GM18870 (cell line): ENCODE results near the gene ITPR3.

Source experiments
- ATAC-seq: cut with Tn5 transposase; IDR thresholded peaks from one replicate; pipeline ENCODE4 v1.9.1; 2021; ENCODE audit warnings: moderate library complexity; ENCODE audit not compliant: unreplicated experiment

The ITPR3 gene

DNA sequence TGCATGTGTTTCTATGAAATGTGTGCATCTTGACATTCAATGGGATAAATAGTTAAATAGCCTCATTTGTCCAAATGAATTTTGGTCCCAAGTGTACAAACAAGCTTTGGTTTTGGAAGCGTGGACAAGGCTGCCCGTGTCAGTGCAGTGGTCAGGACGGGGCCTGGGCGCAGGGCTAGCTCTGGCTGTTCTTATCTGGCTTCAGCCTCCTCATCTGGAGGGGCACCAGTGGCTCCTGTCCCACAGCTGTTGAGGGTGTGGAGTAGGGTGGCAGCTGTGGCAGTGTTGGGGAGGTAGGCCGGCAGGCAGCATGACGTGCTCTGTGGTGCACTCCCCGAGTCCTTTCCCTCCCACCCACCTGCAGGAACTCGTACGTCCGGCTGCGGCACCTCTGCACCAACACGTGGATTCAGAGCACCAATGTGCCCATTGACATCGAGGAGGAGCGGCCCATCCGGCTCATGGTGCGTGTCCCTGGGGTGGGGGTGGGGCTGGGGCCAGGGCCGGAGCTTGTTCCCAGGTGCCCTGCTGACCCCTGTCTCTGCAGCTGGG lies 43.5 kb downstream of the ITPR3 start:
- ATAC-seq = no peak

GRCh38 chr6:33665957-33666356 lies 44.8 kb downstream of the ITPR3 start:
- no peak for ATAC-seq

DNA sequence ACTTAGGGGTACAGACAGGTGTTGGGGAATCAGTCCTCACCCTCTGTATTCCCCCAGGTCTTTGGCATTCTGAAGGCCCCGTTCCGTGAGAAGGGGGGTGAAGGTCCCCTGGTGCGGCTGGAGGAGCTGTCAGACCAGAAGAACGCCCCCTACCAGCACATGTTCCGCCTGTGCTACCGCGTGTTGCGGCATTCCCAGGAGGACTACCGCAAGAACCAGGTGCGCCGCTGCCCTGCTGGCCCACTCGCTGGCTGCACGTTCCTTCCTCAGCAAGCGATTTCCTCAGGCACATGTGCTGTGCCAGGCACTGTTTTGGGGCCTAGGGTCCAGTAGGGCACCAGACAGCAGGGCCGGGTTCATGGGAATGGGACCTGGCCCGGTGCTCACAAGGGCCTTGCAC lies 46.0 kb downstream of the ITPR3 start:
- no peak for ATAC-seq

DNA sequence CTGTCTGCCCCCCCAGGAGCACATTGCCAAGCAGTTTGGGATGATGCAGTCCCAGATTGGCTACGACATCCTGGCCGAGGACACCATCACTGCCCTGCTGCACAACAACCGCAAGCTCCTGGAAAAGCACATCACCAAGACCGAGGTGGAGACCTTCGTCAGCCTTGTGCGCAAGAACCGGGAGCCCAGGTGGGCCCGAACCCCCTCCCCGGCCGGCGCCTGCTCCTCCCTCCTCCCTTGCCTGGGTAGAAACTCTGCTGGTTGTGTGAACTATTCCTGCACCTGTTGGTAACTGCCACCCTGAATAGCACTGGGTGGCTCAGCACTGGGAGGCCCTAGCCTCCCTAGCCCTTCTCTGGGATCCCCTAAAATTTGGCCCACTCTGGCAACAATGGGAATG lies 46.7 kb downstream of the ITPR3 start:
- ATAC-seq = no peak

DNA sequence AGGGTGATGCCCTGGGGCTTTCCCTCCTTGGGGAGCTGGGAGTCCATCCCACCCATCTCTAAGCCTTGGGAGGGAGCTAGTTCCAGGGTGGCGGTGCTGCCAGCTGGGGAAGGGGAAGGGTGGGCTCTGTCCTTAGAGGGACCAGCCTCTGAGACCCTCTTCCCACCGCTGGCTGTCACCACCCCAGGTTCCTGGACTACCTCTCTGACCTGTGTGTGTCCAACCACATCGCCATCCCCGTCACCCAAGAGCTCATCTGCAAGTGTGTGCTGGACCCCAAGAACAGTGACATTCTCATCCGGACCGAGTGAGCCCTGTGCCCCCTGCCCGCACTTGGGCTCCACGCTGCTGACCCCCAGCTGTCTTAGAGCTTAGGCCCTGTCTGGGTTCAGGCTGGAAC lies 47.2 kb downstream of the ITPR3 start:
- no peak for ATAC-seq

- ATAC-seq = no peak
These were observed 47.8 kb downstream of the ITPR3 start for GRCh38 chr6:33668914-33669313.

- no peak for ATAC-seq
These were observed 49.1 kb downstream of the ITPR3 start for GRCh38 chr6:33670086-33670660.

DNA sequence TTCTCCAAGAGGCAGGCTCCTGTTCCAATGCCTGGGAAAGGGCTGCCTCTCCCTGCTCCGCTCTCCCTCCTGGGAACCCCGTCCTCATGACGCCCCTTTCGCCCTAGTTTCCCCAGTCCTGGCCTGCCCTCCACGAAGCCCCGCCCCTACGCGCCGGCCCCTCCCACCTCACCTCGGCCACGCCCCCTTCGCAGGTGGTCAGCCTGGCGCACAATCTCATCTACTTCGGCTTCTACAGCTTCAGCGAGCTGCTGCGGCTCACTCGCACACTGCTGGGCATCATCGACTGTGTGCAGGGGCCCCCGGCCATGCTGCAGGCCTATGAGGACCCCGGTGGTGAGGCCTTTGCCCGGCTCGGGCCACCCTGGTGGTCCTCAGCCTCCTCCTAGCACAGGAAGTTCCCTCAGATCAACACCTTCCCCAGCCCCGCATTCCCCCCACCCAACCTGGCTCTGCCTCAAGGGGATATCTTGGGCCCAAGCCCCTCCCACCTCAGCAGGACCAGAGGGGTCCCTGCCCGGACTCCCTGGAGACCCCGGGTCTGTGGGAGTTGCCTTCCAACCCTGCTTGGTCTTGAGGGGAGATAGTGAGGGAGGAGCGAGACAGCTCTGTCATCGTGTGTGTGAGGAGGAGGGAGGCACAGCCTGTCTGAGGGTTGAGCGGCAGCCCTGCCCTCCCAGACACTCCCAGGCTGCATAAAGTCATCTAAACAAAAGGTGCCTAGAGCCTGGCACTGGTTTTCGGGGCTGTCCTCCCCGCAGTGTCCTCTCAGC lies 50.0 kb downstream of the ITPR3 start:
- ATAC-seq = no peak

DNA sequence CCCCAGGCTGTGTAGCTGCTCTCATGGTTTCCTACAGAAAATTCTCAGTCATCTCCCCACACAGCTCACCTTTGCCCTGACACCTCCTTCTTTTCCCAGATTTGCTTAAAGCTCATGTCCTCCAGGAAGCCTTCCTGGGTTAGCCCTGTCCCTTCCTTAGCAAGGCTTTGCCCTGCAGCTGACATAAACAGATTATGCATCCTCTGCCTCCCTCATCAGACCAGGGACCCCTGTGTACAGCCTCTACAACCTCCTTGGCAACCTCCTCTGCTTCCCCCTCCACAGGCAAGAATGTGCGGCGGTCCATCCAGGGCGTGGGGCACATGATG lies 50.6 kb downstream of the ITPR3 start:
- ATAC-seq = no peak

DNA sequence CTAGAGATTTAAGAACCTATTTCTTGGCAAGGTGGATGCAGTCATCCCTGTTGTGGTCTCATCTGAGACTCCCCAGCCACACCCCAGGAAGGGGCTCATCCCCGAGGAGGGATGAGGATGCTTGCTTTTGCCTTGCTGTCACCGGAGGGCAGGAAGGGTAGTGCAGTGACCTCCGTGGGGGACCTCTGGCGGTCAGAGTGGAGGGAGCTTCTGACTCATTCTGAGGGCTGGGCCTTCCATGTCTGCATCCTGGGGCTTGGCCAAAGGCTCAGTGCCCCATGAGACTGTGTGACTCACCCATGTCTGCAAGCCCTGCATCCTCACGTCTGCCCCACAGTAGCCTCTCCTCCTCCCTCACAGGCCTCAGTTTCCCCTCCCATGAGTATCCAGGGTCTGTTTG lies 51.7 kb downstream of the ITPR3 start:
- ATAC-seq = no peak

DNA sequence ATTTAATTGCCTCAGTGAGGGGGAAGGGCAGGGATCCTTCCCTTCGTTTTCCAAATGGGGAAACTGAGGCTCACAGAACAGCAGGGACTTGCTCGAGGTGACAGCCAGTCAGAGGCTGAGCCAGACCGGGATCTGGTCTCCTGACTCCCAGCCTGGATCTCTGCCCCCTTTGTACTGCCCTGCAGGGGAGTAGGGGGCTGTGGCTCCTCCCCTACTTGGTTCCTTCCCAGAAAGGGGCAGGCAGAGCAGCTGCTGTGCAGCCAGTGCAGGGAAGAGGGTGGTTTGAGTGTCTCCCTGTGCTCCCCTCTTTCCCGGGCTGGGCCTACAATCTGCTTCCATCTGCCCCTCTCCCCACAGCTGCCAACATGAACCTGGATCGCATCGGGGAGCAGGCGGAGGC lies 52.7 kb downstream of the ITPR3 start:
- ATAC-seq = no peak

- no peak for ATAC-seq
These were observed 54.8 kb downstream of the ITPR3 start for GRCh38 chr6:33675968-33676367.

- no peak for ATAC-seq
These were observed 55.5 kb downstream of the ITPR3 start for GRCh38 chr6:33676416-33677142.

GRCh38 chr6:33677143-33677660 lies 56.1 kb downstream of the ITPR3 start:
- ATAC-seq = no peak

DNA sequence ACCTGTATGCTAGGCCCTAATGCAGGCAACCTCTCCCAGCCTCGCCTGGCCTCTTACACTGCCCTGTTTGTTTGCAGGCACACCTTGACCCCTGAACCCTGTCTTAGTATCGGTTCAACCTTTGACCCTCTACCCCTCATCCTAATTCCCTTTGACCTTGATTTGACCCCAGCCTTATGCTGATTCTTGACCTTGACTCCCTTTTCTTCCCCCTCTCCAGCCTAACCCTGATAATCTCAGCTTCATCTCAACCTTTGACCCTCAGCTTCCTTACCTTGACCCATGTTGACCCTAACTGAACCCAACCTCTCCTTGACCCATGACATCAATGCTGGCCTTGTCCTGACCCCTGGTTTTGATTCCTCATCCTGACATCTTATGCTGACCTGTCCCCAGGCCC lies 56.6 kb downstream of the ITPR3 start:
- ATAC-seq = no peak

DNA sequence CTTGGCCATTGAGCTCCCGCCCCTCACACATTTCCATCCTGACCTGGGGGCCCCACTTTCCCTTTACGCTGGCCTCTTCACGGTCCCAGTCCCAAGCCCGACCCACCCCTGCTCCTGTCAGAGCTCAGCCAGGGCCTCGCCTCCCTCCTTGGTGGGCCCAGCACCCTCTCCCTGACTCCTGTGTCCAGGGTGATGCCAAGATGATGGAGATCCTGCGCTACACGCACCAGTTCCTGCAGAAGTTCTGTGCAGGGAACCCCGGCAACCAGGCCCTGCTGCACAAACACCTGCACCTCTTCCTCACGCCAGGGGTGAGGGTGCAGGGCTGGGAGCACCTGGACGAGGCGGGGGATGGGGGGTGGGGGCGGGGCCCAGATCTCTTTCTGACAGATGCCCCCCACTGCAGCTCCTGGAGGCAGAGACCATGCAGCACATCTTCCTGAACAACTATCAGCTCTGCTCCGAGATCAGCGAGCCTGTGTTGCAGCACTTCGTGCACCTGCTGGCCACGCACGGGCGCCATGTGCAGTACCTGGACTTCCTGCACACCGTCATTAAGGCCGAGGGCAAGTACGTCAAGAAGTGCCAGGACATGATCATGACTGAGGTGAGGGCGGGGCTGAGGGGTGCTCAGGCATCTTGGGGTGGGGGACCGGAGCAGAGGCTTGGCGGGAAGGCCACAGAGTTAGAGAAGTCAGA lies 57.3 kb downstream of the ITPR3 start:
- ATAC-seq = no peak

DNA sequence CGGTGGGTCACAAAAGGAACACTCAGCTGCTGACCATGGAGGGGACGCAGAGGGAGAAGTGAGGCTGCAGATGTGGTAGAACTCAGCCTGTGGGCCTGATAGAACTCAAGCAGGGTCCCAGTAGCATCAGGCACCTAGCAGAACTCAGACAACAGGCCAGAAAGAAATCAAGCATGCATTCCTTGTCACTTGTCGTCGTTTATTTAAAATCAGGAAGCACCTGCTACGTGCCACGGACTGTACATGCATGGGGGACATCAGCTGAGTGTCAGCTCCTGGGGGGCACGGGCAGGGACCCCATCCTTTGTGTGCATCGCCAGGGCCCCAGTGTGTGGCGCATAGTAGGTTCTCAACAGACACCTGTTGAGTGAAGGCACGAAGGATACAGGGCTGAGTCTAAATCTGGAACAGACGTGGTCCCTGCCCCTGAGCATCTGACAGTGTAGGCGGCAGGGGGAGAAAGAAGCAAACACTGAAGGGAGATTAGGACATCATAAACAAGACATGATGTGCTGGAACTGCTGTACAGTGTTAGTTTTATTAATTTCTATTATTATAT lies 57.9 kb downstream of the ITPR3 start:
- no peak for ATAC-seq

DNA sequence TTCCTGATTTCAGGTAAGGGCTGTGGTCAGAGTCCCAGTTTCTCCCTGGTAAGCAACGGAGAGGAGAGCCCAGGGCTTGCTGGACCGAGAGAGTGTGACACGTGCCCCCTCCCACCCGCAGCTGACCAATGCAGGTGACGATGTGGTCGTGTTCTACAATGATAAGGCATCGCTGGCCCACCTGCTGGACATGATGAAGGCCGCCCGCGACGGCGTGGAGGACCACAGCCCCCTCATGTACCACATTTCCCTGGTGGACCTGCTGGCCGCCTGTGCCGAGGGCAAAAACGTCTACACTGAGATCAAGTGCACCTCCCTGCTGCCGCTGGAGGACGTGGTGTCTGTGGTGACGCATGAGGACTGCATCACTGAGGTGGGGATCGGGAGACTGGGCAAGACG lies 58.6 kb downstream of the ITPR3 start:
- no peak for ATAC-seq

DNA sequence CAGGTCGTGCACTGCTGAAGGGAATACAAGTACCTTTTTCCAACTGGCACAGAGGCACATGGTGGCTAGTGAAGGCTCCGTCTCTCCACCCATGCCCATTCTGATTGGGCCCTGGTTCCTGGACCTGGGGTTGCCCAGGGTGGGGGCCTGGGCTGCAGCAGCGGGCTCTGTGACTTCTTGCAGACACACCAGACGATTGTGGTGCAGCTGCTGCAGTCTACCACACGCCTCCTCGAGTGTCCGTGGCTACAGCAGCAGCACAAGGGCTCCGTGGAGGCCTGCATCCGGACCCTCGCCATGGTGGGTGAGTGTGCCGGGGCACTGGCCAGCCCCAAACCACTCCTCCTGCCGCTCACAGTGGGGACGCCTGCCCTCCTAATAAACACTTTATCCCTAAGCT lies 61.2 kb downstream of the ITPR3 start:
- no peak for ATAC-seq

DNA sequence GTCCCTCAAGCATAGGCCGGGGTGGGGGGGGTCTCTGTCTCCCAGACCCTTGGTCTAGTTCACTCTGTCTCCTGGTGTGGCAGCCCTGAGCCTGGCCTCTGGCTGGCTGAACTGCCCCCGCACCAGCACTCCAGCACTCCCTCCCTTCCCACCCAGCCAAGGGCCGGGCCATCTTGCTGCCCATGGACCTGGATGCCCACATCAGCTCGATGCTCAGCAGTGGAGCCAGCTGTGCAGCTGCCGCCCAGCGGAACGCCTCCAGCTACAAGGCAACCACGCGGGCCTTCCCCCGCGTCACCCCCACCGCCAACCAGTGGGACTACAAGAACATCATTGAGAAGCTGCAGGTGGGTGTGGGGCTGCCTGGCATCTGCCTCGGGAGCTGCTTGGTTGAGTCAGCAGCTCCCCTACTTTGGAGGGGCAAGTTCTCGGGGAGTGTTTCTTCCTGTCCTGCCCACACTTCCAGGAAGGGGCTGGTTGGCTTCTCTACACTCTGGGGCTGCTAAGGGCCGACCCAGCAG lies 62.0 kb downstream of the ITPR3 start:
- no peak for ATAC-seq
